GM21528 (cell line): Measurements from ENCODE around the gene SHH.

ENCODE experiments used
- ATAC-seq: cut with Tn5 transposase; IDR thresholded peaks from one replicate; pipeline ENCODE4 v1.9.1; 2021; ENCODE audit warnings: mild to moderate bottlenecking, moderate library complexity; ENCODE audit not compliant: unreplicated experiment, low FRiP score

Gene SHH

DNA sequence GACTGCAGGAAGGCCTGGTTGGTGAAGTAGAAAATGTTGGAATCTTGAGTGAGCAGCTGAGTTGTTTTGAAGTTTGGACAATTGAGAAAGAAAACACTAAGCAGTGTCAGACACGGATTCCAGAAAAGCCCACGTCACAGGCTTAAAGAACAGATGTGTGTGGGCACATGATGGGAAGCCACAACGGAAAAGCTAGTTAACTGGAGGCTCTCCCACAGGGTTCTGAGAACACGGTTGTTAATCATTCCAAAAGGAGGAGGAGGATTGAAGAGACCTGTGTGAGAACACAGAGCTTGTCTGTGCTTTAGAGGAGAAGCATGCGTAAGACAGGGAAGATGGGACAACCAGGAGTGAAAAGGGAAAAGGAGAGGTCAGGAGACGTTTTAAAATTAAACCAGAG is 42.6 kb downstream of the SHH start:
- no peak for ATAC-seq

GRCh38 chr7:155766966-155767916 is 45.0 kb downstream of the SHH start:
- ATAC-seq = no peak

DNA sequence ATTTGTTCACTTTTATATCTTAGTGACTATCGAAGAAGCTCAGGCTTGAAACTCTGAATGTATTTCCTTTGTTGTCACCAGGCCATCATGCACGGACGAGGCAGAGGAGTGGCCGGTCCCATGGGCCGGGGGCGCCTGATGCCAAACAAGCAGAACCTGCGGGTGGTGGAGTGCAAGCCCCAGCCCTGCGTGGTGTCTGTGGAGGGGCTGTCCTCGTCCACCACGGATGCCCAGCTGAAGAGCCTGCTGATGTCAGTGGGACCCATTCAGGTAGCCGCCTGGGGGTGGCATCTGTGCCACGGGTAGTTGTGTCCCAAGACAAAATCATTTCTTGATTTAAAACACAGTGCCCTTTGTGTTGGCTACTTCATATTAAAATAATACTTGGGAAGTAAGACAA is 45.9 kb downstream of the SHH start:
- no peak for ATAC-seq

GRCh38 chr7:155765458-155765857 is 46.8 kb downstream of the SHH start:
- no peak for ATAC-seq

- peak; percentile 29 for ATAC-seq
Measured at GRCh38 chr7:155764438-155764793, 47.8 kb downstream of the SHH start.

DNA sequence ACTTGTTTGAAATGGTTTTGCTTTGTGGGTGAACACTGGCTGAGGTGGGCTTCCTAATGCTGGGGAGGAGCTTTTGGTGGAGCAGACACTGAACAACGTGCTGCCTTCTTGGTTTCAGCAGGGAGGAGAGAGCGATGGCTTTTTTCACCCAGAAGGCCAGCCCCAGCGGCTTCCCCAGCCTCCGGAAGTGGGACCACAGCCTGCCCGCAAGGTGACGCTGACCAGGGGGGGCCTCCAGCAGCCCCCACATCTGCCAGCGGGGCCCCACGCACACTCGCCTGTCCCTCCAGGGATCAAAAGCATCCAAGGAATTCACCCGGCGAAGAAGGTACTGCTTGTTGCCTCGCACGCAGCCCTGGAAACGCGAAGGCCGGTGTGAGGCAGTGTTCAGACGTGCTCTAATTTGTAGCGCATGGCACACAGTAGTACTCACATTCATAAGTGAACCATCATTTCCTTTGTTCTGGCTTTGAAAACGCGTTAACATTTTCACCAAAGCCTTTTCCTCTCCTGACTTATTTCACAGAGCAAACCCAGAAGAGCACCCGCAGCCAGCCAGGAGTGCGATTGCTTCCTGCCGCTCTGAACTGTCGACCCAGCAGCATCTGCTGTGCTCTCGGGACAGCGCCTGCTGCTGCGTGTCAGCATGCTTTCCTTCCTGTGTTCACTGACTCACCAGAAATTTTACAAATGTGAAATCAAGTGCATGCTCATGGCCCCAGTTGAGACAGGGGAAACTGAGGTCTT is 48.4 kb downstream of the SHH start:
- ATAC-seq = peak; percentile 67

DNA sequence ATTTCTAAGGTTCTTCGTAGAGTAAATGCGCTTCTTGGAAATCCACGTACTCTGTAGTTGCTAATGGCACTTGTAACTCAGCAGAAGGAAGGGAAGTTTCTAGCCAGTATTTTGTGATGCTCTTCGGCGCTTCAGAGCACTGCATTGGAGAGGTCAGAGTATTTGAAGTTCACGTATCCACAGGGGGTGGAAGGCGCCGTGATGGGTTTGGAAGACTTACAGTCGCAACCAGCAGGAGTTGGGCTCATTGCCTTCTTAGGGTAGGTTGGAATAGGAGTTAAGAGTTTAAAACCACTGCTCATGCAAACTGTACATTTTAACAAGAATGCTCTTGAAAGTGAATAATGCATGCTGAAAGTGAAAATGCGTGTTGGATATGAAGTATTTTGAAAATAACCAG is 49.1 kb downstream of the SHH start:
- no peak for ATAC-seq

DNA sequence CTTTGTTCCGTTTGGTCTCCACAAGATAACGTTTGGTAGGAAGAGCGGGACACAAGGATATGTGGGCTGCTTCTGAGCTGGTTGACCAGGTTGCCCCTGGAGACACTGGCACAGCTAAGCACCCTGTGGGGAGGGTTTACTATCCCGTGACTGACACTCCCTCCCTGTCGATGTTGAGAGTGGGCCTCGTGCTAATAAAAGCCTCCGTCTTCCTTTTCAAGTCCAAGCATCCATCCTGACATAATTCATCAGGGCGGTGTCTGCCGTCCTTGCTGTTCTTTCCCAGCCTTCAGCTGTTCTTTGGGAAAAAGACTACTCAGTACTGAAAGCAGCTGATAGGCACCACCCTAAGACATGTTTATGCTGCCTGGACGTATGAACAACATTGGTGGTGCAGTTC is 49.6 kb downstream of the SHH start:
- ATAC-seq = no peak

DNA sequence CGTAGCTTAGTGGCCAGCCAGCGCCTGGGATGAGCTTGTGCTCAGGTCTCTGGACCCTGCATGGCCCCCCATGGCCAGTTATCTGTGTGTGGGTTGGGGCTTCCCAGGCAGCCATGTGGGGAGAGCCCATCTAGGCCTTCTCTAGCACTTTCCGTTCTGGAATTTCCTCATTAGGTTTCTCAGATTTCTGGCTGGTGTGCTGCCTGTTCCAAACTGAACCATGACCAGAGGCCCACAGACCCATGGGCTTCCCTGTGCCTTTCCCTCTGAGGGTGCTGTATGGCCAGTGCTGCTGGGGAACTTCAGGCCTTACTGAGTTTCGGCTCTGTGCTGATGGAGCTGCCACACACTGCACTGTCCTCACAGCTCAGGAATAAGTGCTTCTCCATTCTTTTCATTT is 50.2 kb downstream of the SHH start:
- no peak for ATAC-seq

DNA sequence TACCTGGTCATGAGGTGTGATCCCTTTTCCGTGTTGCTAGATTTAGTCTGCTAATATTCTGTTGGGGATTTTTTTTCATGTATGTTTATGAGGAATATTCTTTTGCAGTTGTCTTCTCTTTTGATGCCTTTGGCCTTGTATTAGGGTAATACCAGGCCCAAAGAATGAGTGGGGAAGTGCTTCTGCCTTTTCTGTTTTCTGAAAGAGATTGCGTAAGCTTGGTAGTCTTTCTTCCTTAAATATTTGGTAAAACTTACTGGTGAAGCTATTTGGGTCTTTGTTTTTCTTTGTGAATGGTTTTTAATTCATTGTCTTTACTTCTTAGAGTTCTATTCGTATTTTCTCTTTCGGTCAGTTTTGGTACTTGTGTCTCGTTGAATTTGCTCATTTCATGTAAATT is 51.1 kb downstream of the SHH start:
- no peak for ATAC-seq

DNA sequence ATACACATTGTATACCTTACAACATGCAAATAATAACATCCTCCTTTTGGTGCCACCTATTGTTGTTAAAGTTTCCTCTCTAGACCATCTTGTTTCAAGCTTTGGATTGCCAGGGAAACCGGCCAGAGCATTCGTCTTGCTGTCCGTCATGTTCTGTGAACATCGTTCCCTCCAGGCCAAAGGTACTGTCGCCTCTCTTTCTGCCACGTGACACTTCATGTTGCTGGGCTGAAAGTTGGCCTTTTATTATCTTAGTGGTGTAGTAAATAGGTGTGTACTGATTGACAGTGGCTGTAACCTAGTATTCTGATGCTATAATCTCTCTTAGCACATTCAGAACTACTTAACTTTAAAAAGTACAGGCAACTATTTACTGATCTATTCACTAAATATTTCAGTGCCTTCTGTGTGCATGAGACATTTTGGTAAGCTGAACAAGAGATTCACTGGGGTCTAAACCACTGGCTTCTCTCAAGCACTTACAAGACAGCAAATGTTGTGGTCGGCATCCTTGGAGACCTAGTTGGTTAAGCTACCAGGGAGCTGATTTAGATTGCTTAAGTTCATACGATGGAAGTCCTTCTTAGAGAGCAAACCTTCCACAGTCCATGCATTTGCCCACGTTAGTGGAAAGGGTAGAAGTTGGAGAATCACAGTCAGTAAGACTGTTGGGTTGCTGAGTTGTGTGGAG is 52.4 kb downstream of the SHH start:
- ATAC-seq = no peak

DNA sequence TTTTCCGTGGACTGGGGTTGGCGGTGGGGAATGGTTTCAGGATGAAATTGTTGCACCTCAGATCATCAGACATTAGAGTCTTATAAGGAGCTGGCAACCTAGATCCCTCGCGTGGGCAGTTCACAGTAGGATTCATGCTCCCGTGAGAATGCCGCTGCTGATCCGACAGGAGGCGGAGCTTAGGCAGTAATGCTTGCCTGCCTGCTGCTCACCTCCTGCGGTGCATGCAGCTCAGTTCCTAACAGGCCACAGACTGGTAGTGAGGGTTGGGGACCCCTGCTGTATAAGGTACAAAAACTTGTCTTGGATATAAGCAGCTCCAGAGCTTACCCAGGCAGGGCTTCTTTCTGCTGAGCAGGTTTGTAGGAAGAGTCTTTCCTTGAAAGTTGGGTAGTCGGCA is 53.9 kb downstream of the SHH start:
- ATAC-seq = no peak

DNA sequence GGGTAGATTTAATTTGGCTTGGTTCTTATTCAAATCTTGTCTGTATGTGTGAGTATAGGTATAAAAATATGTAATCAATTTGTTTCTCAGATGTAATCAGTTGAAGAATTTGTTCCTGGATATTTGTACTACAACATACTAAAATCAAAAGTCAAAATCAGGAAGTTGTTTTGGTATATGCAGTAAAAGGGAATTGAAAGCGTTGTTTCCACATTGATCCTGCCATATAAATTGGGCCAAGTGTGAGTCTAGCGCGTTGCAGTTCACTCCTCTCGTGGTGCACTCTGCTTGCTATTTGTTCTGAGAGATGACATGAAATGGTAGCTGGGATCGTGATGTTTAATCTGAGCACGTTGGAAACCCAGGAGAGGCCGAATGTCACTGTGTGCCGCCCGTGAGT is 55.9 kb downstream of the SHH start:
- no peak for ATAC-seq

GRCh38 chr7:155755026-155755425 is 57.2 kb downstream of the SHH start:
- no peak for ATAC-seq

DNA sequence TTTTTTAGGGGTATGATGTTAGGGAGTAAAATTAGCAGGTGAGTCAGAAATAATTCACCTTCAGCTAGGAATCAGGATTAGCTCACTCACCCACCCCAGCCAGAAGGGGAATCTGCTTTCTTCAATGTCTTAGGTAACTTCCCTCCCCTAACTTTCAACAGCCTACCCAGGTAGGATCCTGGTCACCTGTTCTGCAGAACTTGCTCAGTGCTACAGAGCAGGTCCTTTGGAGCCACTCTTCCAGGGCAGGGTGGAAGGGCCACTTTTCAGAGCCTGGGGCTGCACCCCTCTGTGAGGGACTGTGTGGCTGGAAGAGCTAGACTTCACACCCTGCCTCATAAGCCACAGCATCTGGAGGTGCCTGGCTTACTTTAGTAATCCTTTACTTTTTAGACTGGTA is 58.1 kb downstream of the SHH start:
- ATAC-seq = no peak

DNA sequence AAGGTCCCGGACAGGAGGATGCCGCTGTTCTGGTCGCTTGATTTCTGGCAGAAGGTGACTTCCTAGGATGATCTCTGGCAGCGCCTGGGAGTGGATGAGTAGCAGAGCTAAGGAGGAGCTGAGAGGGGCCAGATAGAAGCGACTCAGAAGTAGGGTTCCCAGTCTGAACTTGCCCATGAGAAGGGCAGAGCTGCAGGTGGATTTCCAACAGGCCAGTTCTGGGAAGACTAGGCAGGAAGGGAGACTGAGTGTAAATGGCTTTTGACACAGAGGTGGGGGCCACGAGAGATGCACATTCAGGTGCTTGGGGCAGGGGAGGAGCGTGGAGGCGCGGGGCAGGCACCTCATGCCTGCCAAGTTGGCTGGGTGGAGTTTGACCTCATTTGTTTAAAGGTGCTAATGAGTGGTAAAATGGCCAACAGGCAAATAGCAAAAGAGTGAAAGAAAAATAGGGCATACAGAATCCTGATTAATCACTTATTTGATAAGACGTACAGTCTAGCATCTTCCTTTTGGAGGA is 58.8 kb downstream of the SHH start:
- ATAC-seq = no peak

GRCh38 chr7:155752756-155753445 is 59.4 kb downstream of the SHH start:
- peak; percentile 63 for ATAC-seq

DNA sequence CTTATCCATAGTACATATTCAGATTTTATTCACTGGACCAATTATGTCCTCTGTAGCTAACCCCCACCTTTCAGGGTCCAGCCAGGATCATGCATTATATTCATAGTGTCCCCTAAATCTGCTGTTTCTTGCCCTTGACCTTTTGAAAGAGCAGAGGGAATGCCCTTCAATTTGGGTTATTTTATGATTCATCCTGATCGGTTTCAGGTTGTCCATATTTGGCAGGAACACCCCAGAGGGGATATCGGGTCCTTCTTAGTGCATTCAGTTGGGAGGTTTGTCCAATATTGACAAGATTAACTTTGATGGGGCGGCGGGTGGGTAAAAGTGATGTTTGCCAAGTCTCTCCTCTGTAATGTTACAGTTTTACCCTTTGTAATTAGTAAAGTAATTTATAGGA is 60.9 kb downstream of the SHH start:
- no peak for ATAC-seq

- ATAC-seq = no peak
Measured at GRCh38 chr7:155750255-155751125, 61.8 kb downstream of the SHH start.
